Uterus (tissue), 2 donors: ENCODE data around the gene FLT1.

Experiments
- POLR2A ChIP-seq, 2 donors: fragments of 450-650 bp; IDR thresholded peaks; one replicate each; pipeline ENCODE4 v1.6.1; 2016; ENCODE audit warnings: antibody characterized with exemption in 2 of 2, mild to moderate bottlenecking in 1 of 2, moderate library complexity in 1 of 2
- TF ChIP-seq, protein P1 (sequence below), 4 experiments: fragments of 200-600 bp in 2 of 4; fragments of 450-650 bp in 2 of 4; sonication (generic) in 2 of 4; IDR thresholded peaks; one replicate each; pipeline ENCODE4 v1.5.1; 2016 to 2019; ENCODE audit warnings: antibody characterized with exemption in 4 of 4, mild to moderate bottlenecking in 2 of 4, moderate library complexity in 1 of 4

- TF ChIP-seq, protein P1, sequence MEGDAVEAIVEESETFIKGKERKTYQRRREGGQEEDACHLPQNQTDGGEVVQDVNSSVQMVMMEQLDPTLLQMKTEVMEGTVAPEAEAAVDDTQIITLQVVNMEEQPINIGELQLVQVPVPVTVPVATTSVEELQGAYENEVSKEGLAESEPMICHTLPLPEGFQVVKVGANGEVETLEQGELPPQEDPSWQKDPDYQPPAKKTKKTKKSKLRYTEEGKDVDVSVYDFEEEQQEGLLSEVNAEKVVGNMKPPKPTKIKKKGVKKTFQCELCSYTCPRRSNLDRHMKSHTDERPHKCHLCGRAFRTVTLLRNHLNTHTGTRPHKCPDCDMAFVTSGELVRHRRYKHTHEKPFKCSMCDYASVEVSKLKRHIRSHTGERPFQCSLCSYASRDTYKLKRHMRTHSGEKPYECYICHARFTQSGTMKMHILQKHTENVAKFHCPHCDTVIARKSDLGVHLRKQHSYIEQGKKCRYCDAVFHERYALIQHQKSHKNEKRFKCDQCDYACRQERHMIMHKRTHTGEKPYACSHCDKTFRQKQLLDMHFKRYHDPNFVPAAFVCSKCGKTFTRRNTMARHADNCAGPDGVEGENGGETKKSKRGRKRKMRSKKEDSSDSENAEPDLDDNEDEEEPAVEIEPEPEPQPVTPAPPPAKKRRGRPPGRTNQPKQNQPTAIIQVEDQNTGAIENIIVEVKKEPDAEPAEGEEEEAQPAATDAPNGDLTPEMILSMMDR (IDR thresholded peaks at IDR 0.05) = no peak
- no peak for TF ChIP-seq POLR2A (IDR thresholded peaks at IDR 0.05)
Measured at GRCh38 chr13:28452755-28453154, 42.2 kb downstream of the FLT1 start.
